Retina (tissue), 1 donor: ENCODE measurements around the gene DLK2.
"Not testable (repeated sequence)": the region's sequence is repeated elsewhere in the genome, so short reads cannot be mapped to it uniquely, and the experiment has no call there.

ENCODE experiments used
- DNase-seq: peaks from one replicate; pipeline ENCODE4 v3.0.0-alpha.2; 2016

Gene DLK2

DNA sequence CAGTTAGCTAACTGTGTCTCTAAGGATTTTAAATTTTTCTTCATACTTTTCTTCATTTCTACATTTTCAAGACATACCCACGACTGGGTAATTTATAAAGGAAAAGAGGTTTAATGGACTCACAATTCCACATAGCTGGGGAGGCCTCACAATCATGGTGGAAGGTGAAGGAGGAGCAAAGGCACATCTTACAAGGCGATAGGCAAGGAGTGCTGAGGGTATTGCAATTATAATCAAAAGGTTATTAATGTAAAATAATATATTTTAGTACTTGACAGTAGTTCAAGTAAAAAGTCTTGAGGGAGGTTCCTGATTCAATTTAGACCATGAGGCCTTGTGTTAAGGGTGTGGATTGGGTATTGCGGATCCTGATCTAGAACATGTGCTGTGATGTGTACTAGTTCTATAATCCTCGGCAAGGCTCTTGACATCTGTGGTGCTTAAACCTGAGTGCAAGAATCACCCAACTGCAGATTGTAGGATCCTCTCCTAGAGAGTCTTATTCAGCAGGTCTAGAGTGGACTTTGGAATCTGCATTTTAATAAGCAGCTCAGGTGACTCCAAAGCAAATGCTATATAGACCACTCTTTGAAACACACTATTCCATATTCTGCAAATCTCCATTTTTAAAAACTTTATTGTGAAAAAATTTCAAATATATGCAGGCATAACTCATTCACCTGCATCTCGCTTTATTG lies 35.2 kb downstream of the DLK2 start:
- no peak for DNase-seq

- DNase-seq, result no peak
Observed at GRCh38 chr6:43416935-43417334, 38.4 kb downstream of the DLK2 start.

DNA sequence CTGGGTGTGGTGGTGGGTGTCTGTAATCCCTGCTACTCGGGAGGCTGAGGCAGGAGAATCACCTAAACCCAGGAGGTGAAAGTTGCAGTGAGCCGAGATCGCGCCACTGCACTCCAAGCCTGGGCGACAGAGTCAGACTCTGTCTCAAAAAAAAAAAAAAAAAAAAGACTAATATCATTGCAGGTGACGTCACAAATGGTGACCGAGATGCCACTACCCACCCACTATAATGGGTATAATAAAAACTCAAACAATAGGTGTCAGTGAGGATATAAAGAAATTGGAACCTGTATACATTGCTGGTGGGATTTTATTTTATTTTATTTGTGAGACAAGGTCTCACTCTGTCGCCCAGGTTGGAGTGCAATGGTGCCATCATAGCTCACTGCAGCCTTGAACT lies 40.1 kb downstream of the DLK2 start:
- not testable (repeated sequence) for DNase-seq

GRCh38 chr6:43413002-43413401 lies 42.3 kb downstream of the DLK2 start:
- DNase-seq, result no peak

- DNase-seq, result no peak
Observed at GRCh38 chr6:43412541-43412940, 42.8 kb downstream of the DLK2 start.

DNA sequence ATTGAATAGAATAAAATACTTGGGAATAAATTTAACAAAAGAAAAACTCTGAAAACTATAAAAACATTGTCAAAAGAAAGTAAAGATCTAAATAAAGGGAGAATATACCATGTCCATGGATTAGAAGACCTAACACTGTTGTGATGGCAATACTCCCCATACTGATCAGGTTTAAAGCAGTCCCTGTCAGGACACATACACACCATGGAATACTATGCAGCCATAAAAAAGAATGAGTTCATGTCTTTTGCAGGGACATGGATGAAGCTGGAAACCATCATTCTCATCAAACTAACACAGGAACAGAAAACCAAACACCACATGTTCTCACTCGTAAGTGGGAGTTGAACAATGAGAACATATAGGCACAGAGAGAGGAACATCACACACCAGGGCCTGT lies 44.6 kb downstream of the DLK2 start:
- DNase-seq, result not testable (repeated sequence)

GRCh38 chr6:43408259-43408658 lies 47.1 kb downstream of the DLK2 start:
- no peak for DNase-seq

DNA sequence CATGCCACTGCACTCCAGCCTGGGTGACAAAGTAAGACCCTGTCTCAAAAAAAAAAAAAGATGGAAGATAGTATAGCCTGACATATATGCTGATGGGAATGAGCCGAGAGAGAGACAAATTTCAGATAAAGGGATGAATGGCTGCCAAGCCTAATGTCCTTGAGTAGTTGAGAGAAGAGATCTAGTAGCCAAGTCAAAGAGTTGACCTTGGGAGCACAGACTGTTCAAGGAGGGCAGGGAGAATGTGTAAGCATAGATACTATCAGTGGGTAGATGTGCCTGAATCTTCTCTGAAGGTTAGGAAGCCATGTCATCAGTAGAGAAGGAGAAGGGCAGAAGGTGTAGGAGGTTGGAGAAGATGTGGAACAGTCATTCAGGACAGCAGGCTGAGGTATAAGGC lies 48.1 kb downstream of the DLK2 start:
- DNase-seq, result no peak

DNA sequence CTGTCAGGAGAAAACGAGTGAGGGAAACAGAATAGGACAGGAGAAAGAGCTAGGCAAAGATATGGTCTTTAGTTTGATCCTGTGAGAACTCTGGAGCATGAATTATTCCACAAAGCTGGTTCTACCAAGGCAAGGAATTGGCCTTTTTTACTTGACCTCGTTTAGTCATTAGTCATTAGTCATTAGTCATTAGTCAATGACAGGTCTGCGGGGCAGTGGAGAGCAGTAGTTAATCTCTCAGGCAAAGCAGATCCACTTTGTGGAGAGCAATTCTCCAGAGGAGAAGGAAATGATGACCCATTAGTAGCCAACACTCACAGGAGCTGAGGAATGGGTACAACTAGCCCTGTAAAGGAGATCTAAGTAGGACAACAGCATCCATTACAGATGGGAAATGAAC lies 50.0 kb downstream of the DLK2 start:
- no peak for DNase-seq

DNA sequence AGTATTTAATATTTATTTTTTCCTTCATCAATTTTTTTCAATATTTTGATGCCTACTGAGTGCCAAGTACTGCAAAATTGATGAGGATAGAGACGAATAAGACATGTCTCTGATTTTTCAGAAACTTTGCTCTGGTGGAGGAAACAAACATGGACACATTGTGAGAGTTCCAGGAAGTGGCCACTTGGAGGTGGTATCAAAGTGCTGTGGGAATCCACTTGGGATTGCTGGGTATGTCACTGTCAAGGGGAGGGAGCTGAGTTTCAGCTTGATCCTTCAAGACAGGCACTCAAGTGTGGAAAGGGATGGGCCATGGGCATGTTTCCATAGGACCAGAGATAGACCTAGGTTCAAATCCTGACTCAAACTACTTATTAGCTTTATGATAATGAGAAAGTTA lies 52.5 kb downstream of the DLK2 start:
- DNase-seq, result no peak

DNA sequence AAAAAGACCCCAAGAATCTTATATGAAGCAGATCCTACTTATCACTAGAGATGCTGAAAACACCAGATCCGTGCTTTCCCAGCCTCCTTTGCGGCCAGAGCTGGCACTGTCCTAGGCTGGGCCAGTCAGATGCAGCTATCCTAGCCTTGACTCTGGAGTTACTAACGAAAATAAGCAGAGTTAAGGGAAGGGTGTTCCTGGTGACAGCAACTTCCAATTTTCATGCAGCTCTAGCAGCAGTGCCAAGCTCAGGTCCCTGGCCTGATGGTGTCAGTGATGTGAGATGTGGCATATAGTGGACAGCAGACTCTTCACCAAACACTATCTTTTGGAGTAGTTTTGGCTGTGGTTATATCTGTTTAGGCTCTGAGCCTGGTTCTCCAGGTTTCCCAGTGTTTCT lies 53.6 kb downstream of the DLK2 start:
- no peak for DNase-seq
